Activated CD4-positive, CD25-positive, alpha-beta regulatory T cell treated with anti-CD3 and anti-CD28 coated beads, Interleukin-2, amount 50 U/mL, for 24 hours (primary cell): ENCODE measurements around the gene GPR137.

Experiments used
- ATAC-seq, 2 donors: fragments of 150-1000 bp; cut with Tn5 transposase; one replicate each; pipeline ENCODE4 v1.10.0; 2021; ENCODE audit warnings: mild to moderate bottlenecking in 1 of 2, moderate library complexity in 1 of 2

The GPR137 gene

DNA sequence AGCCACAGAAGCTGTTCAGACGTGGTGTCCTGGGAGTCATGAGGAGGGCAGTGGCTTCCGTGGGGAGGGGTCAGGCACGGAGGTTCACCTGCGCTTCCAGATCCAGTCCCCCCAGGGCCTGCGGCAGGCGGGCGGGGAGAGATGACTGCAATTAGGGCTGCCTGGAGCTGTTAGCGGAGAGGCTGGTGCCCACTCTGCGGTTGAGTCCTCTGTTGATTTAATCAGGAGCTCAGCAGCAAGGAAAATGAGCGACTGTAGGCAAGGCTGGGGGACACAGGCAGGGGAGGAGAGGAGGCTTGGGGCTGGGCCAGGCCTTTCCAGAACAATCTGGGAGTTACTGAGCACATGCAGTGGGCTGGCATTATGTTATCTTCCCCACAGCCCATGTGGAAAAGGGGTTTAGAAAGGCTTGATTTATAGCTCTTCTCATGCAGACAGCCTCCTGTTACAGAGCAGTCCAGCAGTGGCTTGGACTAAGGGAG lies 21.2 kb upstream of the GPR137 start:
- no peak for ATAC-seq

DNA sequence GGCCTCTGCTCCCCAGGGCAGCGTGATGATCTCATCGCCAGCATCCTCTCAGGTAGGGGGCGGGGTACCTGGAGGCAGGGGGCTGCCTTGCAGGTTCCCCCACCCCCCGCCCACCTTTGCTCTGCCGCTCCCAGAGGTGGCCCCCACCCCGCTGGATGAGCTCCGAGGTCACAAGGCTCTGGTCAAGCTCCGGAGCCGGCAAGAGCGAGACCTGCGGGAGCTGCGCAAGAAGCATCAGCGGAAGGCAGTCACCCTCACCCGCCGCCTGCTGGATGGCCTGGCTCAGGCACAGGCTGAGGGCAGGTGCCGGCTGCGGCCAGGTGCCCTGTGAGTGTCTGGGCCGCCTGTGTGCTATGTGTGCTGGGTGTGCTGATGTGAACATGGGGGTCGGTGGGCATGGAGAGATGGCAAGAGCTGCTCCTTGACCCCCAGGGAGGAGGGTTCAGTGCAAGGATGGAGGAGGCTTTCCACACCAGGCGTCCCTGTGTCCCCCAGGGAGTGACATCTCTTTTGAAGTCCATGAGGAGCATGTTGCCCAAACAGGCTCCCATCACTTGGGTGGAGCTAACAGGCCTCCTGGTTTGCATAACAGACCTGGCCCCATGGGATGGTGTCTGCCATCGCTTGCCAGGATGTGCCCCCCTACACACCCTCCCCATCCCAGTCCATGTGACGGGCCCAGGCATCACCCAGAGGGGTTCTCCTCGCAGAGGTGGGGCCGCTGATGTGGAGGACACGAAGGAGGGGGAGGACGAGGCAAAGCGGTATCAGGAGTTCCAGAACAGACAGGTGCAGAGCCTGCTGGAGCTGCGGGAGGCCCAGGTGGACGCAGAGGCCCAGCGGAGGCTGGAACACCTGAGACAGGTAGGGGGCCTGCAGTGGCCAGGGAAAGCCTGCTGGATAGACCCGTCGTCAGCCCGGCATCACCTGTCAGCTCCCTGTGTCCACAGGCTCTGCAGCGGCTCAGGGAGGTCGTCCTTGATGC lies 20.2 kb upstream of the GPR137 start:
- no peak for ATAC-seq

DNA sequence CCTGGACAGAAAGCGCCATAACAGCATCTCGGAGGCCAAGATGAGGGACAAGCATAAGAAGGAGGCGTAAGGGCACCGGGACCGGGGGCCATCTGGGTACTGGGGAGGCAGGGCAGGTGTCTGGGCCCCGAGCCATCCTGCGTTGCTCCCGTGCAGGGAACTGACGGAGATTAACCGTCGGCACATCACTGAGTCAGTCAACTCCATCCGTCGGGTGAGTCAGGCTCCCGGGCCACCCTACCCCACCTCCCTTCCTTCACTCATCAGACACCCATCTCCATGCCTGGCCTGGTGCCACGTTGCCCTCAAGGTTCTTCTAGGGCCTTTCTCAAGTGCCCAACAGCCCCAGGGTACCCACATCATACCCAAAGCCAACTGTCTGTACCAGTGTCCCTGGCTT lies 19.3 kb upstream of the GPR137 start:
- no peak for ATAC-seq

GRCh38 chr11:64267207-64267945 lies 18.3 kb upstream of the GPR137 start:
- no peak for ATAC-seq

DNA sequence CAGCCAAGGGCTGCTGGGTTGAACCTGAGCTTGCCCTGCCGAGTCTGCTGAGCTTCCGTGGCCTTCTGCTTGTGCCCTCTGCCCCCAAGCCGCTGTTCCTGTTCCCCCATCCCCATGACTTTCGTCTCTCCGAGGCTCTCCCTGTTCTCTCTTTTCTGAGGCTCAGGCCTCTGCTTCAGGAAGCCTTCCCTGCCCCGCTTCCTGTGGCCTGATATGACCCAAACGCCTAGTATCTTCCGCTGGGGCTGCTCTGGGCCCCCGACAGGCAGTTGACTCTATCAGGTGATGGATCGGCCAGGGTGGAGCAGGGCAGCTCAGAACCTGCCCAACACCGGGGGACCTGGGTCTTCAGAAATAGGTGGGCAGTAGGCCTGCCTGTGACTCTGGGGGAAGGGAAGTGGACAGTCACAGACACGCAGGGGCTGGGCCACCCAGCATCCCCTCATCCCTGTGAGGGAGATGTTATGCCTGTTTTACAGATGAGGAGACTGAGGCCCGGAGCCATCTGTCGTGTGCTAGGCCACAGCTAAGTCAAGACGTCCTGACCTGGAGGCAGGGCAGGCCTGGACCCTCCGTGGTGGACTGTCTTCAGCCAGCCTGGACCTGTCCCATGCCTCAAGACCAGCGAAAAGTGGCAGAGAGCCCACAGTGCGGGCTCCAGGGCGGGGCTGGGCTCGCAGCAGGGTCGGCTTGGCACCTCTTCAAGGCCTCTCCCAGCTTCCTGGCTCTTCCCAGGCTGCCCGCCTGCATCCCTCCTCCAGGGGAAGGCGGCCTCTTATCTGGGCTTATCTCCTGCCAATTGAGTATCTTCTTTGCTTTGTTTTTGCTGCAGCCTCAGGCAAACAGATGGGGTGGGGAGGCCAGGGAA lies 17.4 kb upstream of the GPR137 start:
- no peak for ATAC-seq

GRCh38 chr11:64268893-64269539 lies 16.6 kb upstream of the GPR137 start:
- ATAC-seq: peak; percentile 1 to 13

DNA sequence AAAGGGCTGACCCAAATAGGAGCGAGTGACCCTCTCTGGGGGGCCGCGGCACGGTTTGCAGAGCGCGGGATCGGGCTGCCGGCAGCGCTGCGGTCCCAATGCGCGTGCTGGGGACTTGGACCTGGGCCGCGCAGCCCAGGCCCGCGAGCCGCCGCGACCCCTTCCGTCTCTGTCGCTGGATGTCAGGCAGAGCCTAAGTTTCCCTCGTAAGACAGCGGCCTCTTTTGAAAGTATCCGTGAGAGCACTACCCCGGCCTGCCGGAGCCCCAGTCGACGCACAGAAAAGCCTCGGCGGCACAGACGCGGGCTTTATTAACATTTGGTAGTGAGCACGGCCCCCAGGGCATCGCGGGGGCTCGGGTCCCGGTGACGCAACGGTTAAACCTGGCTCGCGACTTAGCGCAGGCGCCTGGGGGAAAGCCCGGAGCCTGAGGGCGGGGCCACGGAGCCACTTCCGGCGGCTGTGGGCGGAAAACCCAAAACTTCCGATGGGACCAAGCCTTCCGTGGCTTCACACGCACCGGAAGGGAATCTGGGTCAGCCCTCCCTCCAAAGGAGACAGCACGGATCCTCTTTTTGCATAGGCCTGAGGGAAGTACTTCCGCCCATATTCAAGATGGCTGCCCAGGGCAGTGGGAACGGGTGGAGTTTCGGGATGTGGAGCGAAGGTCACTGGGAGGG lies 16.0 kb upstream of the GPR137 start:
- ATAC-seq: peak; percentile 81 to 83

DNA sequence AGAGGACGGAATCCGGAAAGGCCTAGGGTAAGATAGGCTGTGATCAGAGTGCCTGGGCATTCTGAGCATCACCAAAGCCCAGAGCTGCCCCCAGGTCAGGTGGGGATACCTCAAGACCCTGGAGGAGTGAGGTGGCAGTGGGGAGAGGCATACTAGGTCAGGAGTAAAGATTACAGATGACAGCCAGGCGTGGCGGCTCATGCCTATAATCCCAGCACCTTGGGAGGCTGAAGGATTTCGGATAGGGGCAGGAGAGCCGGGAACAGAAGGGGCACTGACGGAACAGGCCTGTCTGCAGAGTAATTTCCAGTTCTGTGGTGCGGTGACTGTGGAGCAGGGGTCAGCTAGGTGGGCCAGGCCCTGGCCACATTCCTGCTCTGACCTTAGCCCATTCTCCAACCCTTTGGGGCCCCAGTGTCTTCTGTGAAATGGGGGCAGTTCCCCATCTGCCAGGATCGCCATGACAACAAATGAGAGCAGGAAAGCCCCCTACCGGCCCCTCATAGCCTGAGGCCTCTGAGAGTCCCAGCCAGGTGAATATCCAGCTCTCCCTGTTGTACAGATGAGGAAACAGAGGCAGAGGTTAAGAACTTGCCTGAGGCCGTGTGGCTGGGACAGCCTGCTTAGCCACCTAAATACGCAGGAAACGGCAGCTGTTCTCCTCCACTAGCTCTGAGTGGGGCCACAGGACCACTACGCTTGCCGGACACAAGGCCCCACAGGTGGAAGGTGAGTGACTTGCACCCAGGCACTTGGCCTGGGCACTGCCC lies 10.4 kb upstream of the GPR137 start:
- ATAC-seq: no peak

GRCh38 chr11:64275841-64276240 lies 9.8 kb upstream of the GPR137 start:
- ATAC-seq: no peak

DNA sequence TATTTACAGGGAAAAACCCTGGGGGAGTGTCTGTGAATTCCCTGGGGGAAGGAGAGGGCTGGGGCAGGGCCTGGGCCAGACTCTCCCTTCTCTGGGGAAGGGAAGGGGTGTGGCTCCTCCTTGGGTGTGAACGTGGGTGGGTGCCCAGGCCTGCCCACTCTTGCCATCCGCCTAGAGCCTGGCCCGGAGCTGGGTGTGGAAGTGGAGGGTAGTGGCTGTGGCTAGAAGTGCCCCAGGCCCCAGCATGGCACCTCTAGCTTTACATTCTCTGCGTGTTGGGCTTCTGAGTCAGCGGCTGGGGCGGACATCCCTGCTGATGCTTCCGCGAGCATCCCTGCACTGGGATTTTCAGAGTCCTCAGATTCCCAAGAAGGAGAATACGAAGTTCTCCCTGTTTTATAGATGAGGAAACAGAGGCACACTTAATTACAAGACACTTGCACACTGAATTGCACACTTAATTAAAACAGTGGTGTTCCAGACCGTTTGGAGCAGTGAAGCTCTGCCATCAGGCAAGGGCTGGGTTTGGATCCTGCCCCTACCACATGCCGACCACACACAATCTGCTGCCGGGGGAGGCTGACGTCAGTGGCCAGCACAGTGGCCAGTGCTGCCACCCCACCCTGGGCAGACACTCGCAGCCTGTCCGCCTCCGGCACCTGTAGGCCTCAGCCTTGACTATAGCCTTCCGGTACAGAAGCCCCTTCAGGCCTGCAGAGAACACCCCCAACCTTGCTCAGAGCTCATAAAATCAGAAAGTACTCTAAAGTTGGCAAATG lies 8.8 kb upstream of the GPR137 start:
- no peak for ATAC-seq

- no peak for ATAC-seq
Observed at GRCh38 chr11:64278576-64279190, 7.0 kb upstream of the GPR137 start.

- no peak for ATAC-seq
Observed at GRCh38 chr11:64281957-64282770, 3.5 kb upstream of the GPR137 start.

DNA sequence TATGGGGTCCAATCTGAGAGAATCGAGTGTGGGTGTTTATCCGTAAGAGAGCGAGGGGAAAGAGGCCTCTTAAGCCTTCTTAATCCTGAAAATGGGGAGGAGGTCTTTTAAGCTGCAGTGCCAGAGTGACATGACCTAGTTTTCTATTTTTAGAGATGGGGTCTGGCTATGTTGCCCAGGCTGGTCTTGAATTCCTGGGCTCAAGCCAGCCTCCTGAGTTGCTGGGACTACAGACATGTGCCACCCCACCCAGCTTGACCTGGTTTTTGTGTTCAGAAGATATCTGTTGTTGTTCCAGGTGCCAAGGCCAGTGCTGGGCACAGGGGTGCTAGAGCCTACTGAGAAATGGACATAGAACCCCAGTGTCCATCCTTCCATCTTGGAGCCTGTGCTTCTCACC lies 2.6 kb upstream of the GPR137 start:
- no peak for ATAC-seq

DNA sequence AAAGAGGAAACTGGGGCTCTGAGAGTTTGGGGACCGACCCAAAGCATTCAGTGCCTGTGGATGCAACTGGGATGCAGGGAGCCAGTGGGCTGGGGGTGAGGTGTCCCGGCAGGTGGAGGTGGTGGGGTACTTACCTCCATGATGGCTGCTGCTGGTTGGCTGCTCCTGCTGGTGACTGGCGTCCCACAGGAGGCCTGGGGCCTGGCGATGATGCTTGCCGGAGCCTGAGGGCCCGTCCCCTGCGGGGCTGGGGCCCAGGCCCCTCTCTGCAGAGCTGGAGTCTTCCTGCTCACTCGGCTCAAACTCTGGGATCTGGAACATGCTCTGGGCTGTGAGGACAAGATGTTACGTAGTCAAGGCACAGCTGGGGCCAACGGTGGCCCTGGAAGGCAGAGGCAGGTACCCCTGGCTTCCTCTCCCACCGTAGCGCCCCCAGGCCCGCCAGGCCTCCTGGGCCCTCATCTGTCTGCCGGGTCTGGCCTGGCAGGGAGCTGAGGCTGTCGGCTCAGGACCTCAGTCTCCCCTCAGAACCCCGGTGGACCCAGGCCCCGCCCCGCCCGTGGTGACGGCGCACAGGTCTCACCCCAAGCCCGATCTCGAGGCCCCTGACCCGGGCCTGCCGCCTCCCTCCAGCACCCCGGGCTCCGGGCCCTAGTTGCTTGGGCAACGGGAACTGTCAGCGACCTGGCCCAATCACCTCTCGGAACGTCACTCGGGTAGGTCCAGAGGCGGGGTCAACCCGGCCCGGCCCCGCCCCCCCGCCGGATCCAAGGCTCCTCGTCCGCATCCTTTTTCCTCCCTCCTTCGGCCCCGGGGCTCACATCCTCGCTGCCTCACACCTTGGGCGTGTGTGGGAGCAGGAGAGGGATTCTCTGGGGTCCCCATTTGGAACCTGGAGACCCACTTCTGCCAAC lies 1.3 kb upstream of the GPR137 start, which contains the start of gene BAD:
Gene BAD (minus strand): TSS at position 618 of the 914 bp plus-strand sequence. CDS start 297 bp downstream, at position 321.
- ATAC-seq: peak; percentile 88 to 93

DNA sequence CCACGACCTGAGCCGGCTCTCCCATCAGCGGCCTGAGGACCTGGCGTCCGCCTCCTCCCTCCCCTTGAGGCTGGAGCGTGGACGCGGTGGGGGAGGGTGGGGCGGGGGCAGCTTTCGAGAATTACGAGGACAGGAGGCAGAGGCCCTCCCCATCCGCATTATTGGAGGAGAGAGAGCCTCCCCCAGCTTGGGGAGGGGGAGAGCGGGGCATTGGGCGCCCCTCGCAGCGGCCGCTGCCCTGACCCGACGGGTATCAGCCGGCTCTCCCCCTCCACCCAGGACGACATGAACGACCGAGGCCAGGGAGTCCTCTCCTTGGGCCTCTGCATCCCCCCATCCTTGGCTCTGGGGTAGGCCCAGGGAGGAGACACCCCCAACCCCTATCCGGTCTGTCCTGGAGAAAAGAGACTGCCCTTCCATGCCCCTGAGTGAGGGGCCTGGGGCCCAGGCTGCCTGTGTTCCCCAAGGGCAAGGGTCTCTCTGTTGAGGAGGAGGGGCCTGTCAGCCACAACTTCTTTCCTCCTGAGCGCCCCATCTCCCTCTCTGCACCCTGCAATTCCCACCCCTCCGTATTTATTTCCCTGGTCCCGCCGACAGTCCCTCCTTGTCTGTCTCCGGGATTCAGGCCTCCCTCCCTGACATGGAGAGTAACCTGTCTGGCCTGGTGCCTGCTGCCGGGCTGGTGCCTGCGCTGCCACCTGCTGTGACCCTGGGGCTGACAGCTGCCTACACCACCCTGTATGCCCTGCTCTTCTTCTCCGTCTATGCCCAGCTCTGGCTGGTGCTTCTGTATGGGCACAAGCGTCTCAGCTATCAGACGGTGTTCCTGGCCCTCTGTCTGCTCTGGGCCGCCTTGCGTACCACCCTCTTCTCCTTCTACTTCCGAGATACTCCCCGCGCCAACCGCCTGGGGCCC lies 495 bp downstream of the GPR137 start:
- no peak for ATAC-seq

DNA sequence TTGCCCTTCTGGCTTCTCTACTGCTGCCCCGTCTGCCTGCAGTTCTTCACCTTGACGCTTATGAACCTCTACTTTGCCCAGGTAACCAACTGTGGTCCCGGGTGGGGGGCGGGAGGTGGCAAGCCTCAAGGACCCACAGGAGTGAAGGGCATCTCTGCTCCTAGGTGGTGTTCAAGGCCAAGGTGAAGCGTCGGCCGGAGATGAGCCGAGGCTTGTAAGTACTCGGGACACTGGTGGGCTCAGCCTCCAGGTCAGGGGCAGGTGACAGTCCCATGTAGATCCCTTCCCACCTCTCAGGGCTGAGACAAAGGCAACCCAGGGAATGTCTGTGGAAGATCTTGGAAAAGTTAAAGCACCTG lies 1.1 kb downstream of the GPR137 start:
- ATAC-seq: no peak
